Erythroblast (primary cell): ENCODE data around the gene IL6ST.

Experiments used
- GATA1 ChIP-seq: IDR thresholded peaks from 2 replicates; pipeline ENCODE4 v1.6.1; 2011; ENCODE audit warnings: low read depth, mild to moderate bottlenecking, control low read depth, low read length, moderate library complexity
- POLR2A ChIP-seq: IDR thresholded peaks from 2 replicates; pipeline ENCODE4 v1.6.1; 2011; ENCODE audit warnings: mild to moderate bottlenecking, low read length

DNA sequence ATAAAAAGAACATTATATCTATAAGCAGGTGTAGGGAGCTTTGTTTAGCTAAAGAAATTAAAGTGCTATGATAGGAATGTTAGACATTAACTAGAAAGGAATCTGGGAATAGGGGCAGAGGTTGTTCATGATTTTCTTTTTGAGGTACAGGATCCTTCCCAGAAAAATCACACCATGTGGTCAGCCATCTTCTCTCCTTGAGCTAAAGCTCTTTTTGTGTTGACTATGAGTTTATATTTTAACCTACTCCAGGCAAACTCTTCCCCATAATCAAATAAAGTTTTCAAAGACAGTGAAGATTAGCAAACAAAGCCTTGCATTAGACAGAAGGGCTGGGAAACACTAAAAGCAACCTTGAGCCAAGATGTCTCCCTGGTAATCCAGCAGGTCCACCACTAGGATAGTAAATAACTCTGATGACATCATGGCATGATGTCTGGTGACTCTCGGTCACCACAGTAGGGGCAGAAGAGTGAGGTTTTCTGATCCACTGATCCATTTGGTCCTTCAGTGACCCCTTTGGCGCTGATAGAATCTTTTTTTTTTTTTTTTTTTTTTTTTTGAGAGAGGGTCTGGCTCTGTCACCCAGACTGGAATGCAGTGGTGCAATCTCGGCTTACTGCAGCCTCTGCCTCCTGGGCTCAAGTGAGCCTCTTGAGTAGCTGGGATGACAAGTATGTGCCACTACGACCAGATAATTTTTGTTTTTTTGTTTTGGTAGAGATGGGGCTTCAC lies 30.6 kb upstream of the IL6ST start:
- no peak for TF ChIP-seq POLR2A
- no peak for TF ChIP-seq GATA1
